GM06990 (cell line): ENCODE data around the gene ZDHHC3.

Experiments
- DNase-seq: peaks from one replicate; pipeline ENCODE4 v3.0.0-alpha.2; 2011; ENCODE audit not compliant: insufficient read length; ENCODE audit errors: extremely low read depth
- H3K27me3 ChIP-seq: replicated peaks from 2 replicates; pipeline ENCODE4 v1.6.0; 2011; ENCODE audit warnings: low read length; ENCODE audit not compliant: control insufficient read depth, insufficient read depth
- H3K36me3 ChIP-seq: 2 replicates; pipeline ENCODE4 v1.5.1; 2011; ENCODE audit warnings: low read length; ENCODE audit not compliant: control insufficient read depth, insufficient read depth
- H3K4me3 ChIP-seq: replicated peaks from 2 replicates; pipeline ENCODE4 v1.5.1; 2011; ENCODE audit warnings: low read depth, mild to moderate bottlenecking, control low read depth, low read length
- TF ChIP-seq, protein P1 (sequence below): IDR thresholded peaks from 2 replicates; pipeline ENCODE4 v1.5.1; 2011; ENCODE audit warnings: low read length, control low read depth, mild to moderate bottlenecking, inconsistent platforms; ENCODE audit not compliant: insufficient read depth, poor library complexity, severe bottlenecking

ZDHHC3 gene

DNA sequence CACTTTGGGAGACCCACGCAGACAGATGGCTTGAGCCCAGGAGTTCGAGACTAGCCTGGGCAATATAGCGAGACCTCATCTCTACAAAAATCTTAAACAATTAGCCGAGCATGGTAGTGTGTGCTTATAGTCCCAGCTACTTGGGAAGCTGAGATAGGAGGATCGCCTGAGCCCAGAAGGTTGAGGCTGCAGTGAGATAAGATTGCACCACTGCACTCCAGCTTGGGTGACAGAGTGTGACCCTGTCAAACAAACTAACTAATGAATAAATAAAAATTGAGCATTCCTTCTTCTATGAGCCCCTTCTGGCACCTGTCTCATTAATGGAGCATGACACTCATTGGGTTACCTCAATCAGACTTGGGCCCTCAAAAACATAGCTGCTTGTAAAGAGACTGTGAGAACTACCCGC lies 7.5 kb downstream of the ZDHHC3 start:
- H3K36me3 ChIP-seq, result peaks cover 1% of the 10 kb centered on the region
- no peak for DNase-seq

DNA sequence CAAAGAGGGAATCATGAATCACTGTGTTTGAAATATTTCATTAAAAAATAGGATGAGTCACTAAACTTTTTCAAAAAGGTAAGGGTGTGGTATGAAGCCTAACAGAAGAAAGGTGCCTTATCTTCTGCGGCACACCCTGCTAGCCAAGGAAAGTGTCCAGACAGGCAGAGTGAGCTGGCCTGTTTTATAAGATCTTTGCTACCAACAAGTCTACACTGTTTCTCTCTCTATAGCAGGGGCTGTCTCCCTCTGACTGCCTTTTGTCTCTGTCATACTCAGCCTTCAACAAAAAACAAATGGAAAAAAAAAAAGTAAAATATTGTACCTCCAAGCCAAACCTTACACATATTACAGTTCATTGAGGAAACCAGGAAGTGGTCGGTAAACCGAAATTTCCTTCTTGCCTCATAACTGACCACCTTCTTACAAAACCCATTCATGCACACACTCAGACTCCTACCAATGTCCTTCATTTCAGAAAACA lies 9.1 kb downstream of the ZDHHC3 start:
- TF ChIP-seq, protein P1, sequence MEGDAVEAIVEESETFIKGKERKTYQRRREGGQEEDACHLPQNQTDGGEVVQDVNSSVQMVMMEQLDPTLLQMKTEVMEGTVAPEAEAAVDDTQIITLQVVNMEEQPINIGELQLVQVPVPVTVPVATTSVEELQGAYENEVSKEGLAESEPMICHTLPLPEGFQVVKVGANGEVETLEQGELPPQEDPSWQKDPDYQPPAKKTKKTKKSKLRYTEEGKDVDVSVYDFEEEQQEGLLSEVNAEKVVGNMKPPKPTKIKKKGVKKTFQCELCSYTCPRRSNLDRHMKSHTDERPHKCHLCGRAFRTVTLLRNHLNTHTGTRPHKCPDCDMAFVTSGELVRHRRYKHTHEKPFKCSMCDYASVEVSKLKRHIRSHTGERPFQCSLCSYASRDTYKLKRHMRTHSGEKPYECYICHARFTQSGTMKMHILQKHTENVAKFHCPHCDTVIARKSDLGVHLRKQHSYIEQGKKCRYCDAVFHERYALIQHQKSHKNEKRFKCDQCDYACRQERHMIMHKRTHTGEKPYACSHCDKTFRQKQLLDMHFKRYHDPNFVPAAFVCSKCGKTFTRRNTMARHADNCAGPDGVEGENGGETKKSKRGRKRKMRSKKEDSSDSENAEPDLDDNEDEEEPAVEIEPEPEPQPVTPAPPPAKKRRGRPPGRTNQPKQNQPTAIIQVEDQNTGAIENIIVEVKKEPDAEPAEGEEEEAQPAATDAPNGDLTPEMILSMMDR, result no peak
- no peaks in the 10 kb centered on the region for H3K36me3 ChIP-seq
- DNase-seq, result peak; percentile 23
- no peaks in the 10 kb centered on the region for H3K27me3 ChIP-seq
- no peak overlapping the region for H3K4me3 ChIP-seq

More for the DNA sequence above, 7.5 kb downstream of the ZDHHC3 start:
- no peaks in the 10 kb centered on the region for H3K27me3 ChIP-seq
- TF ChIP-seq, protein P1, result no peak
- H3K4me3 ChIP-seq, result no peak overlapping the region

DNA sequence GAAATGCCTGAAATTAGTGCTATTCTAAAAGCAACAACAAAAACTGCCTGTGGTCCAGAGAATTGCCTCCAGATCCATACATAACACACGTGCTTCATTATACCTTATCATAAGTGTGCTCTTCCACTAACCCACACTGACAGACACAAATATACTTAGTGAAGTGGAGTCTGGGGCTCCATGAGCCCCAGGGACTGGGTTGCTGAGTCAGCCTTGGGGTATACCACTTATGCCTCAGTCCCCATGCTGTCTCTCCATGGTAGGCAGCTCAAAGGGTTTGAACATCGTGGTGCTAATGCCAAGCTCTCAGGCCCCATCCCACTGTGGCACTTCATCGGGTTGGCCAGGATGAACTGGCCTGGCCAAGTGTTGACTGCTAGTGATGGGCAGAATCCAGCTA lies 10.8 kb downstream of the ZDHHC3 start:
- DNase-seq, result no peak
- Histone ChIP-seq H3K4me3 (no peak overlapping the region), H3K36me3 (no peaks in the 10 kb centered on the region), H3K27me3 (no peaks in the 10 kb centered on the region)
- TF ChIP-seq, protein P1, result no peak

DNA sequence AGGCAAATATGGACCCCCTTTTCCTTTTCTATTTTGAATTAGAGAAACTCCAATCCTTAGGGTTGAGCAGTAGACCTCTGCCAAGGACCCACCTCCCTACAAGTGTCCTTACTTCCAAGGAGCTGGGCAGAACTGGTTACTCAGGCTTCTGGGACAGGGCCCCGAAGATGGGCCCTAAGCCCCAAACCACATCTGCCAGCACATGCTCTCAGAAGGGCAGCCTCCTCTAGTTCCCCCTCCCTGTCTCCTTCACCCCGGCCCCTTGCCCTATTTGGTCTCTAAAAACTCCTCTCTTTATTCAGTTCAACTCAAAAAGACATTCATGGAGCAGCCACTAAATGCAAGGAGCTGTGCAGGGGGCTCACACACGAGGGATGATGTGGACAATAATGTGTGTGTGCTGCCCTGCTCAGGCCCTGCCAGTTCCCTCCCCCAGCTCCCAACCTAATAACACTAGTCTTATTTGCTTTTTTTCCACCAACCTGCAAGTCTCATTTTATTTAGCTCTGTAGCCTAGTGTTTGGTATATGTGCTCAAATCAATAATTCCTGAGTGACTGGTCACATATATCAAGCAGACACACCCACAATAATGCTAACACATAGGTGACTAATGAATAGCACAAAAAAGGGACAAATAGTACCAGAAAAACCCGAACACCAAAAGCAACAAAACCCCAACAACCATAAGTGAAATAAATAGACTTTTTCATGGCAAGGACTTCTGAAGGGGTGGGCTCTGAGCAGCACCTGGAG lies 12.2 kb downstream of the ZDHHC3 start:
- H3K27me3 ChIP-seq, result no peaks in the 10 kb centered on the region
- H3K4me3 ChIP-seq, result no peak overlapping the region
- TF ChIP-seq, protein P1, result no peak
- DNase-seq, result no peak
- H3K36me3 ChIP-seq, result 0 out of 2 replicates have a peak, but pooled peaks cover 3% of the 10 kb centered on the region

DNA sequence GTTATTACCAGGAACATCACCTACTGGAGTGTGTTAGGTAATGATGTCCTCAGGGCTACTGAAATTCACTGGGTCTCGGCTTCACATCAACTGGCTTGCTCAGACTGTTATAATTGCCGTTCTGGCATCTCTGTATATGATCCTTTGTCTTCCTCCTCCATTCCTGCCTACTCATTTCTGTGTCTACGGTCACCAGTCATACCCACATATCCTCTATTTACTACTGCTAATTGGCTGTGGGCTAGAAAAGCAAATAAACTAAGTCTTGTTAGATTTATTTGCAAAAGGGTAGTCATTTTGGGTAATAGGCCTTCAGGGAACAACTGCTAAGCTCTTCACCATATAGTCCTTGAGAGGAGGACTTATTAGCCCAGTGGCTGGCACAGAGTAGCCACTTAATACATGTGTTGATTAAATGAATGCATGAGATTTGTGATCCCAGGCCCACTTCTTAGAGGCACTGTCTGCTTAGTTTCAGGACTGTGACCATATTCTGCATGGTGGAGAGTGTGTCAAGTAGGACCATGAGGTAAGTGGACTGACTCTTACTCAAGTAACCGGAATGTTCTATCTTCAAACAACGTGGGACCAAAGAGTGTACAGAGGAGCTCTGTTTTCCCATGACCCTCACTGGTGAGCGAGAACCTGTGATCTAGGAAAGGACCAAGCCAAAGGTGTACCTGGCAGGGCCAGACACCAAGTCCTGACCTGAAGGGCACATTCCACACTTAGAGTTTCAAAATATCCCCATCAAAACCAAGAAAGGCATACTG lies 13.2 kb downstream of the ZDHHC3 start:
- no peak overlapping the region for H3K4me3 ChIP-seq
- H3K27me3 ChIP-seq, result no peaks in the 10 kb centered on the region
- TF ChIP-seq, protein P1, result no peak
- peaks cover 6% of the 10 kb centered on the region; the same call in 1 of the 2 replicates for H3K36me3 ChIP-seq
- DNase-seq, result no peak
